HEK293 (cell line): ENCODE results near the gene TBC1D4.

ENCODE experiments used
- GLI4 ChIP-seq: fragments of 450-650 bp; formaldehyde crosslinking; IDR thresholded peaks from 2 replicates; pipeline ENCODE4 v1.5.1; 2016; ENCODE audit warnings: missing biosample characterization, missing genetic modification characterization
- YY1 ChIP-seq: fragments of 450-650 bp; formaldehyde crosslinking; IDR thresholded peaks from 2 replicates; pipeline ENCODE4 v1.5.1; 2018; ENCODE audit warnings: missing biosample characterization, missing genetic modification characterization
- TF ChIP-seq, protein P1 (sequence below): sonication (generic); formaldehyde crosslinking; IDR thresholded peaks from 2 replicates; pipeline ENCODE4 v1.8.1; 2022; ENCODE audit warnings: mild to moderate bottlenecking, moderate library complexity, missing genetic modification reagents

DNA sequence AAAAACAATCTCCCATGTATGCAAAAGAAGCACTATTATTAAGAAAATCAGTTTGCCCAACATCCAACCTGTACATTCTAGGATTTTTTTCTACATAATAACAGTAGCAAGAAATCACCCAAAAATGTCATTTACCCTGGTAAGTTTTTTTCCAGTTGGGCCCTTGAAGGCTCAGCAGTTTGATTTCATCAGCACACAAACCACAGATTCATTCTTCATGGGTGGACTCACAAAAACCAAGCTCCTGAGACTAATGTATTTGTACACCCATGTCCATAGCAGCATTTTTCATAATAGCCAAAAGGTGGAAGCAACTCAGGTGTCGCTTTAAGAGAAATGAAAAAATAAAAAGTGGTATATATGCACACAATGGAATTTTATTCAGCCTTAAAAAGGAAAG lies 210.1 kb downstream of the TBC1D4 start:
- TF ChIP-seq GLI4 (no peak), YY1 (tag by site-specific recombination) (no peak)
- TF ChIP-seq, protein P1, sequence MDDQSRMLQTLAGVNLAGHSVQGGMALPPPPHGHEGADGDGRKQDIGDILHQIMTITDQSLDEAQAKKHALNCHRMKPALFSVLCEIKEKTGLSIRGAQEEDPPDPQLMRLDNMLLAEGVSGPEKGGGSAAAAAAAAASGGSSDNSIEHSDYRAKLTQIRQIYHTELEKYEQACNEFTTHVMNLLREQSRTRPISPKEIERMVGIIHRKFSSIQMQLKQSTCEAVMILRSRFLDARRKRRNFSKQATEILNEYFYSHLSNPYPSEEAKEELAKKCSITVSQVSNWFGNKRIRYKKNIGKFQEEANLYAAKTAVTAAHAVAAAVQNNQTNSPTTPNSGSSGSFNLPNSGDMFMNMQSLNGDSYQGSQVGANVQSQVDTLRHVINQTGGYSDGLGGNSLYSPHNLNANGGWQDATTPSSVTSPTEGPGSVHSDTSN: no peak
